Activated naive CD4-positive, alpha-beta T cell treated with anti-CD3 and anti-CD28 coated beads, Interleukin-2, amount 50 U/mL, for 24 hours (primary cell): ENCODE results near the gene PLEKHA1.

Experiments
- H3K27ac Mint-ChIP-seq: one replicate; pipeline ENCODE4 v1.8.0; 2021; ENCODE audit warnings: mild to moderate bottlenecking, mixed read lengths
- H3K27me3 Mint-ChIP-seq: one replicate; pipeline ENCODE4 v1.8.0; 2021; ENCODE audit warnings: mixed read lengths
- H3K36me3 Mint-ChIP-seq: one replicate; pipeline ENCODE4 v1.8.0; 2021; ENCODE audit warnings: mixed read lengths
- H3K4me1 Mint-ChIP-seq: one replicate; pipeline ENCODE4 v1.8.0; 2021; ENCODE audit warnings: mixed read lengths
- H3K4me3 Mint-ChIP-seq: one replicate; pipeline ENCODE4 v1.8.0; 2021; ENCODE audit warnings: mild to moderate bottlenecking, mixed read lengths
- H3K9me3 Mint-ChIP-seq: one replicate; pipeline ENCODE4 v1.8.0; 2021; ENCODE audit warnings: mixed read lengths

PLEKHA1 gene

DNA sequence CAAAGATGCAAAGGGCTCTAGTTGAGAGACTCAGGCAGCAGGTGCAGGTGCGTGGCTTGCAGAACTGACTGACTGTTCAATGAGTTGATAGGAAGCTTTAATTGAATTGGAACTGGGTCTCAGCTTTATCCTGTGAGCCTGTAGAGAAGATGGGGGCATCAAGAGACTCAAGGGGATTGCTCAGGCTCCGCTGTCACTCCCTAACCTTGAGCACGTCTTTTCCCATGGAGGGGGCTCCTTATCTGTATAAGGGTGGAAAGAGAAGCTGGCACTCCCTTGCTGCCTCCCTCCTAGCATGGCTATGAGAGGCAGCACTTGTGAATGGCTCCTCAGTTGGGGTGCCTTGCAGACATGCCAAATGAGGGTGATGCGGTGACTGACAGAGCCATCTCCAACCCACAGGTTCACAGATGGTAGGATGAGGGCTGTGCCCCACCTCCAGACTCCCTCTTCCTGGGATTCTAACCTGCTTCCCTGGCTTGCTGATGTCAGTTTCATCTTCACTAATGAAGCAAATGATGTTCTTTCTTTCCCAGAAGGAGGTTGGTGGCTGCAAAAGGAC, 12.4 kb upstream of the PLEKHA1 start:
- H3K4me3 Mint-ChIP-seq, result no peak overlapping the region
- H3K27ac Mint-ChIP-seq, result no peak overlapping the region
- peaks cover 9% of the 10 kb centered on the region for H3K9me3 Mint-ChIP-seq
- peaks cover 4% of the 10 kb centered on the region for H3K36me3 Mint-ChIP-seq
- H3K4me1 Mint-ChIP-seq, result no peaks in the 10 kb centered on the region
- no peaks in the 10 kb centered on the region for H3K27me3 Mint-ChIP-seq

- Mint-ChIP-seq H3K4me1 (no peaks in the 10 kb centered on the region), H3K9me3 (peaks cover 13% of the 10 kb centered on the region), H3K4me3 (no peak overlapping the region), H3K27me3 (no peaks in the 10 kb centered on the region), H3K27ac (no peak overlapping the region), H3K36me3 (peaks cover 4% of the 10 kb centered on the region)
Observed at GRCh38 chr10:122362621-122363020, 11.9 kb upstream of the PLEKHA1 start.

GRCh38 chr10:122363311-122363710, 11.2 kb upstream of the PLEKHA1 start:
- H3K27me3 Mint-ChIP-seq, result no peaks in the 10 kb centered on the region
- peaks cover 3% of the 10 kb centered on the region for H3K36me3 Mint-ChIP-seq
- H3K4me1 Mint-ChIP-seq, result no peaks in the 10 kb centered on the region
- no peak overlapping the region for H3K27ac Mint-ChIP-seq
- peaks cover 12% of the 10 kb centered on the region for H3K9me3 Mint-ChIP-seq
- no peak overlapping the region for H3K4me3 Mint-ChIP-seq

DNA sequence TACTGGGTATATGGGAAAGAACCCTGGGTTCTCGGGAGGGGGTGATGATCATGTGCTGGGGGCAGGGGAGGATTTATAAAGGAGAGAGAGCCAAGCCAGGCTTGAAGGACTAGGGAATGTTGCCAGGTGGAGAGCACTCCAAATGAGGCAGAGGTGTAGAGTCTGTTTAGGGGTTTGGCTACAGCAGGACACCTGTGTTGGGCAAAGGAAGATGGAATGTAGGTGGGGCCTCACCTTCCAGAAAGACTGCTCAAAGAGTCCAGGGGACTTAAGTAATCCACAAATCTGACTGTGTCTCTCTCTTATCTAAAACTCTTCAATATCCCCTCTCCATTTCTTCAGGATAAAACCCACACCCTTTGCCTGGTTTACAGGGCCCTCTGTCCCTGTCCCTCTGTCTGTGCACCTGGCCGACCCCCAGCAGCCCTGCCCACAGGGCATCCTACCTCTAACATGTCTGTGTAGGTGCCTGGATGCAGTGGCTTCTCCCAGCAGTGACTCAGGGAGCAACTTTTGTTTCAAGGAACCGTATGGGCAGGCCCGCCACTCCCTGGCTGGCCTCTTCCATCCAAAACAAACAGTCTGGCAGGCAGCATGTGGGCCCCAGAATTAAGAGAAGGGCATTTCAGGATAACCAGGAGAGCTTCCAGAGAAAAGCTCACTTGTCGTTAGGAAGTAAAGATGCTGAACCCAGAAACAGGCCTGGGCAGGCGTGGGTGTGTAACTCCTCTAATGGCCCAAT, 10.6 kb upstream of the PLEKHA1 start:
- peaks cover 7% of the 10 kb centered on the region for H3K9me3 Mint-ChIP-seq
- H3K27me3 Mint-ChIP-seq, result no peaks in the 10 kb centered on the region
- no peaks in the 10 kb centered on the region for H3K36me3 Mint-ChIP-seq
- no peaks in the 10 kb centered on the region for H3K4me1 Mint-ChIP-seq
- H3K27ac Mint-ChIP-seq, result no peak overlapping the region
- no peak overlapping the region for H3K4me3 Mint-ChIP-seq

- H3K4me1 Mint-ChIP-seq, result peaks cover 9% of the 10 kb centered on the region
- H3K4me3 Mint-ChIP-seq, result no peak overlapping the region
Observed at GRCh38 chr10:122368502-122369254, 5.8 kb upstream of the PLEKHA1 start.

GRCh38 chr10:122373108-122373507, 1.4 kb upstream of the PLEKHA1 start:
- Mint-ChIP-seq H3K9me3 (no peaks in the 10 kb centered on the region), H3K4me3 (peak overlapping the region; percentile 93), H3K27me3 (no peaks in the 10 kb centered on the region), H3K36me3 (no peaks in the 10 kb centered on the region), H3K27ac (no peak overlapping the region), H3K4me1 (peaks cover 40% of the 10 kb centered on the region)

More at GRCh38 chr10:122368502-122369254, 5.8 kb upstream of the PLEKHA1 start:
- Mint-ChIP-seq H3K27ac (no peak overlapping the region), H3K27me3 (no peaks in the 10 kb centered on the region), H3K9me3 (peaks cover 7% of the 10 kb centered on the region), H3K36me3 (no peaks in the 10 kb centered on the region)

GRCh38 chr10:122373721-122374120, 787 bp upstream of the PLEKHA1 start:
- peak overlapping the region; percentile 81 for H3K27ac Mint-ChIP-seq
- H3K4me1 Mint-ChIP-seq, result peaks cover 46% of the 10 kb centered on the region
- no peaks in the 10 kb centered on the region for H3K9me3 Mint-ChIP-seq
- H3K4me3 Mint-ChIP-seq, result peak overlapping the region; percentile 93
- H3K36me3 Mint-ChIP-seq, result no peaks in the 10 kb centered on the region
- no peaks in the 10 kb centered on the region for H3K27me3 Mint-ChIP-seq

DNA sequence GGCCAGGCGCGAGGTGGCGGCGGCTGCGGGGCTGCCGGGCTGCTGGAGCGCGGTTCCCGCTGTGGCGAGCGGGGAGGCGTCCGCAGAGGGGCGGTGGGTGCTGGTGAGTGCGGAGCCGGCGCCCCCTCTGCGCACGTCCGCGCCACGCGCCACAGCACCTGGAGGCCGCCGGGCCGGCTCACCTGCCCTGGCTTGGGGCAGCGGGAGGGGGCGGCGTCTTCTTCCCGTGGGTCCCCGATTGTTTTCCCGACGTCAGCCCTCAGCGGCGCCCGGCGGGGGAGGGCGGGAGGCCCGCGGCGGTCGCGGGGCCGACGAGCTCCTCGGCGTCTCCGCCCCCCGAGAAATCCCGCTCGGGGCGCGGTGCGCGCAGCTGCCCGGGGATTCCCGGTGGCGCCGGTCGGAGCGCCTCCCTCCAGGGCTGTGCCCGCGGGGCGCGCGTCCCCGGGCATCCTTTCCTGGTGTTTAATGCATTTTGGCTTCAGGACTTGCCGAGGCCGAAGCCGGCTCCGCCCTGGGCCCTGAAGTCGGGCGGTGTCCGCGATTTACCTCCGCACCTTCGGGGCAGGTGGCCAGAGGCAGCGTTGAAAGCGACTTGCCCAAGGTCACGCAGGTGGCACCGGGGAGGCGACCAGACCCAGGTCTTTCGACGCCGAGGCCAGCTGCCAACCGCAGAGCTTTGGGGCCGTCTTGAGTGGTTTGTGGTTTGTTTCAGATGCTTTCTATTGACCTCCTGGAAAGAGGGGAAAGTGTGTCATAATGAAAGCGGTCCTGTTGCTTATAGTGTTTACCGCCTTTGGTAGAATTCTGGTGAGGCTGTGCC, 561 bp downstream of the PLEKHA1 start:
- H3K36me3 Mint-ChIP-seq, result no peaks in the 10 kb centered on the region
- H3K9me3 Mint-ChIP-seq, result no peaks in the 10 kb centered on the region
- peaks cover 60% of the 10 kb centered on the region for H3K4me1 Mint-ChIP-seq
- peak overlapping the region; percentile 95 for H3K4me3 Mint-ChIP-seq
- no peaks in the 10 kb centered on the region for H3K27me3 Mint-ChIP-seq
- H3K27ac Mint-ChIP-seq, result peak overlapping the region; percentile 99

GRCh38 chr10:122375679-122376160, 1.2 kb downstream of the PLEKHA1 start:
- peak overlapping the region; percentile 95 for H3K4me3 Mint-ChIP-seq

GRCh38 chr10:122376364-122376961, 2.0 kb downstream of the PLEKHA1 start:
- no peak overlapping the region for H3K27ac Mint-ChIP-seq
- peaks cover 1% of the 10 kb centered on the region for H3K36me3 Mint-ChIP-seq
- peak overlapping the region; percentile 48 for H3K4me3 Mint-ChIP-seq
- no peaks in the 10 kb centered on the region for H3K9me3 Mint-ChIP-seq
- peaks cover 73% of the 10 kb centered on the region for H3K4me1 Mint-ChIP-seq
- no peaks in the 10 kb centered on the region for H3K27me3 Mint-ChIP-seq

More at GRCh38 chr10:122375679-122376160, 1.2 kb downstream of the PLEKHA1 start:
- no peaks in the 10 kb centered on the region for H3K9me3 Mint-ChIP-seq
- H3K27ac Mint-ChIP-seq, result peak overlapping the region; percentile 99
- no peaks in the 10 kb centered on the region for H3K27me3 Mint-ChIP-seq
- peaks cover 66% of the 10 kb centered on the region for H3K4me1 Mint-ChIP-seq
- peaks cover 1% of the 10 kb centered on the region for H3K36me3 Mint-ChIP-seq

- Mint-ChIP-seq H3K27me3 (no peaks in the 10 kb centered on the region), H3K9me3 (no peaks in the 10 kb centered on the region), H3K27ac (peak overlapping the region; percentile 38), H3K4me3 (peak overlapping the region; percentile 54), H3K4me1 (peaks cover 82% of the 10 kb centered on the region), H3K36me3 (peaks cover 4% of the 10 kb centered on the region)
Observed at GRCh38 chr10:122379041-122379440, 4.5 kb downstream of the PLEKHA1 start.

- Mint-ChIP-seq H3K4me3 (peak overlapping the region; percentile 54), H3K9me3 (no peaks in the 10 kb centered on the region), H3K27me3 (no peaks in the 10 kb centered on the region), H3K27ac (no peak overlapping the region), H3K36me3 (peaks cover 4% of the 10 kb centered on the region), H3K4me1 (peaks cover 80% of the 10 kb centered on the region)
Observed at GRCh38 chr10:122379537-122379936, 5.0 kb downstream of the PLEKHA1 start.

DNA sequence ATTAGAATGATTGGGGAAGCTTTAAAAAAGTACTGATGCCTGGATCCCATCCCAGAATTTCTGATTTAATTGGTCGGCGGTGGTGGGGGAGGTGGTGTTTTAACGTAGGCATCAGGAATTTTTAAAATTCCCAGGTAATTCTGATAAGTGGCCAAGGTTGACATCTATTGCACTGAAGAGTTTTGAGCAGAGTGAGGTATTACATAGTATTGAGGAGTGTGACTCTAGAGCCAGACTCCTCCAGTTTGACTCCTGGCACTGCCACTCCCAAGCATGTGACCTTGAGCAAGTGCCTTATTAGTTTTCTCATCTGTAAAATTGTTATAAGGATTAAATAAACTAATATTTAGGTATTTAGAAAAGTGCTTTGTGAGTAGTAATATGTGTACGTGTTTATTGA, 6.2 kb downstream of the PLEKHA1 start:
- peaks cover 80% of the 10 kb centered on the region for H3K4me1 Mint-ChIP-seq
- no peak overlapping the region for H3K27ac Mint-ChIP-seq
- H3K4me3 Mint-ChIP-seq, result no peak overlapping the region
- H3K27me3 Mint-ChIP-seq, result no peaks in the 10 kb centered on the region
- H3K36me3 Mint-ChIP-seq, result peaks cover 4% of the 10 kb centered on the region
- no peaks in the 10 kb centered on the region for H3K9me3 Mint-ChIP-seq

DNA sequence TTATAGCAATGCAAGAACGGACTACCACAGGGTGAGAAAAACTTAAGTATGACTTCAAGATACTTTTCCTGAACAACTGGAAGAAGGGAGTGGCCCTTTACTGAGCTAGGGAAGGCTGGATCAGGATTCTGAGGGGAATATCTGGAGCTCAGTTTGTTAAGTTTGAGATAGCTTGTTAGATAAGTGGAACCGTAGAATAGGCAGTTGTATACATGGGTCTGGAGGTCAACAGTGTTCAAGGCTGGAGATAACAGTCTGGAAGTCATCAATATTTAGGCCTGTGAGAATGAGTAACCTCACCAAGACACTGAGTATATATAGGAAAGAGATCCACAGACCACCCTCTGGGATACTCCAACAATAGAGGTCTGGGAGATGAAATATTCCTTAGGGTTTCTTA, 7.2 kb downstream of the PLEKHA1 start:
- no peak overlapping the region for H3K4me3 Mint-ChIP-seq
- H3K36me3 Mint-ChIP-seq, result peaks cover 4% of the 10 kb centered on the region
- H3K9me3 Mint-ChIP-seq, result no peaks in the 10 kb centered on the region
- no peak overlapping the region for H3K27ac Mint-ChIP-seq
- peaks cover 82% of the 10 kb centered on the region for H3K4me1 Mint-ChIP-seq
- no peaks in the 10 kb centered on the region for H3K27me3 Mint-ChIP-seq

DNA sequence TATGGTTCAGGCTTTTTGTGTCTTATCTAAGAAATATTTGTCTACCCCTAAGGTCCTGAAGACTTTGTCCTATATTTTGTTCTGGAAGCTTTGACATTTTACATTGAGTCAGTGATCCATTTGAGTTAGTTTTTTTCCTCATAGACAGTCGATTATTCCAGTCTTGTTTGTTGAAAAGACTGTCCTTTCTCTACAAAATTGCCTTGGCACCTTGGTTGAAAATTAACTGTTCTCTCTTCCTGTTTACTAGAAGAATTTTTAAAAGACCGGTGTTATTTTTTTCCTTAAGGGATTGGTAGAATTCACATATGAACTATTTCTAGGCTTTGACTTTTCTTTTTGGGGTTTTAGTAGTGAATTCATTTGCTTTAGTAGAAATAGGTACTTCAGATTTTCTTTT, 12.0 kb downstream of the PLEKHA1 start:
- H3K36me3 Mint-ChIP-seq, result peaks cover 13% of the 10 kb centered on the region
- peaks cover 75% of the 10 kb centered on the region for H3K4me1 Mint-ChIP-seq
- H3K27me3 Mint-ChIP-seq, result no peaks in the 10 kb centered on the region
- H3K4me3 Mint-ChIP-seq, result no peak overlapping the region
- H3K27ac Mint-ChIP-seq, result no peak overlapping the region
- H3K9me3 Mint-ChIP-seq, result no peaks in the 10 kb centered on the region
